Stimulated activated CD4-positive, alpha-beta T cell treated with anti-CD3 and anti-CD28 coated beads, TNF-alpha, amount 100 ng/mL, for 48 hours (primary cell): ENCODE results near the gene BATF2.
"Not testable (repeated sequence)": the region's sequence is repeated elsewhere in the genome, so short reads cannot be mapped to it uniquely, and the experiment has no call there.

ENCODE experiments used
- DNase-seq, 3 donors: peaks; one replicate each; pipeline ENCODE4 v3.0.0-alpha.2; 2020; ENCODE audit warnings: low read depth in 3 of 3

The BATF2 gene

GRCh38 chr11:64996710-64997380 is at the start of gene BATF2:
Gene BATF2, minus strand, starts transcription at chr11:64996971. Its CDS starts 57 bp downstream, at chr11:64996914.
- DNase-seq: no peak

- no peak for DNase-seq
Observed at GRCh38 chr11:65045728-65046127, 49.0 kb upstream of the BATF2 start.

GRCh38 chr11:65045061-65045460 is 48.3 kb upstream of the BATF2 start:
- DNase-seq: no peak

GRCh38 chr11:65043881-65044501 is 47.2 kb upstream of the BATF2 start:
- DNase-seq: no peak

- no peak for DNase-seq
Observed at GRCh38 chr11:65042891-65043290, 46.1 kb upstream of the BATF2 start.

GRCh38 chr11:65040847-65041622 is 44.3 kb upstream of the BATF2 start, which contains the start of gene SAC3D1:
Gene SAC3D1, plus strand, starts transcription at chr11:65041210. Its CDS starts 83 bp downstream, at chr11:65041293.
- DNase-seq: peak; percentile 78 to 86 (median 85)

- no peak for DNase-seq
Observed at GRCh38 chr11:65040520-65040846, 43.7 kb upstream of the BATF2 start.

- DNase-seq: no peak
Observed at GRCh38 chr11:65036931-65037330, 40.2 kb upstream of the BATF2 start.

GRCh38 chr11:65035579-65035978 is 38.8 kb upstream of the BATF2 start:
- no peak for DNase-seq

GRCh38 chr11:65034423-65034822 is 37.7 kb upstream of the BATF2 start:
- no peak for DNase-seq

- no peak for DNase-seq
Observed at GRCh38 chr11:65032216-65032615, 35.4 kb upstream of the BATF2 start.

- peak; percentile 85 to 91 (median 89) for DNase-seq
Observed at GRCh38 chr11:65027213-65028067, 30.7 kb upstream of the BATF2 start, which contains the start of gene SNX15. Gene SNX15, plus strand, starts transcription at chr11:65027439. Its CDS starts 99 bp downstream, at chr11:65027538.

- no peak for DNase-seq
Observed at GRCh38 chr11:65026810-65027209, 30.0 kb upstream of the BATF2 start.

GRCh38 chr11:65023502-65023901 is 26.7 kb upstream of the BATF2 start:
- not testable (repeated sequence) for DNase-seq

- DNase-seq: no peak
Observed at GRCh38 chr11:65021509-65021908, 24.7 kb upstream of the BATF2 start.

GRCh38 chr11:65021003-65021402 is 24.2 kb upstream of the BATF2 start:
- DNase-seq: no peak

- DNase-seq: no peak
Observed at GRCh38 chr11:65019824-65020223, 23.1 kb upstream of the BATF2 start.

- no peak for DNase-seq
Observed at GRCh38 chr11:65017937-65018336, 21.2 kb upstream of the BATF2 start.

- no peak for DNase-seq
Observed at GRCh38 chr11:65016705-65017104, 19.9 kb upstream of the BATF2 start.

GRCh38 chr11:65014726-65015227 is 18.0 kb upstream of the BATF2 start:
- no peak for DNase-seq
